Measurements from ENCODE around the gene KCNMA1. TPM values are rescaled to one million over a fixed set of nuclear protein-coding genes. Genes with fewer than 3 reads are reported as not detected.
"Not testable (repeated sequence)": the region's sequence is repeated elsewhere in the genome, so short reads cannot be mapped to it uniquely, and the experiment has no call there.

The KCNMA1 gene
- total and polyA plus RNA-seq, 10 of the 15 experiments (the other 5 are each of a cell fraction or from before 2014, with no cell fraction given) = 8.5 to 77.0 (median 21.3) TPM

GRCh38 chr10:77685432-77685831 lies 47.8 kb upstream of the KCNMA1 start (continued):
- TF ChIP-seq SKIL (IDR thresholded peaks at IDR 0.05; ENCODE audit: low read depth, poor library complexity, severe bottlenecking) = no peak

GRCh38 chr10:77683088-77683432 lies 45.5 kb upstream of the KCNMA1 start:
- H3K36me3 ChIP-seq (ENCODE audit: control insufficient read depth in 2 of 2, insufficient read depth in 2 of 2, low read length in 1 of 2); BruUV-seq (replicated peaks); FAIRE-seq; H4K20me1 ChIP-seq (ENCODE audit: control insufficient read depth, insufficient read depth); H3K27me3 ChIP-seq (replicated peaks in 1 of 2; ENCODE audit: control insufficient read depth in 2 of 2, insufficient read depth in 2 of 2, low read length in 1 of 2); H3K79me2 ChIP-seq (ENCODE audit: control insufficient read depth, insufficient read depth, low read length); in situ Hi-C loops (cut with MboI); DNase-seq (ENCODE audit: low read depth, low spot score); H3K9me3 ChIP-seq (replicated peaks; ENCODE audit: control insufficient read depth, insufficient read depth, low read length); H3K4me3 ChIP-seq; H3K9ac ChIP-seq (ENCODE audit: control insufficient read depth, insufficient read depth, low read length); H2AFZ ChIP-seq (ENCODE audit: control insufficient read depth, low read depth, low read length): not testable (repeated sequence)
- CTCF ChIA-PET = interaction anchor here (0.6 to 2.1 kb wide), 5 partner anchors 16 to 72 kb away, joined by 3 to 11 read pairs (median 4); no protein-coding TSS in a partner anchor
- ATAC-seq = peak; percentile 59
- Histone ChIP-seq H3K4me1 (ENCODE audit: control insufficient read depth, insufficient read depth, low read length) (peaks cover 49% of the 10 kb centered on the region), H3K4me2 (ENCODE audit: control insufficient read depth, insufficient read depth) (peak overlapping the region; percentile 68), H3K27ac (ENCODE audit: control insufficient read depth, insufficient read depth) (peak overlapping the region; percentile 74)
- 4% methylated on average over 8 of the region's 8 CpGs for WGBS (ENCODE audit: insufficient coverage, insufficient replicate concordance, low lambda C conversion rate, missing lambda C conversion rate)
- SMC1A ChIA-PET (ENCODE audit: uncharacterized antibody, unreplicated experiment) = interaction anchor here (0.9 to 3.0 kb wide), 6 partner anchors 11 to 28 kb away, joined by 4 to 13 read pairs (median 8); no protein-coding TSS in a partner anchor
- RAD21 ChIA-PET (ENCODE audit: unreplicated experiment) = interaction anchor here (1.1 to 2.5 kb wide), 5 partner anchors 17 to 36 kb away, joined by 3 to 12 read pairs (median 6); no protein-coding TSS in a partner anchor
- POLR2A ChIA-PET = interaction anchor here (0.8 to 2.3 kb wide), 3 partner anchors 11 to 26 kb away, joined by 5 to 8 read pairs (median 7); no protein-coding TSS in a partner anchor
- intact Hi-C loops (cut with micrococcal nuclease; ENCODE audit: unreplicated experiment) = loop anchor here (2.0 kb wide), 2 partner anchors 16 to 34 kb away; no protein-coding TSS in a partner anchor
- TF ChIP-seq CREM (IDR thresholded peaks at IDR 0.05; ENCODE audit: low read depth) = 0 out of 2 replicates have a peak, but pooled peaks have one; percentile 33
- TF ChIP-seq SMAD1 (IDR thresholded peaks at IDR 0.05; ENCODE audit: low read depth, partially characterized antibody) = peak; percentile 94
- peak; percentile 54; the same call in 1 of the 2 replicates for TF ChIP-seq ZNF687 (IDR thresholded peaks at IDR 0.05)
- 0 out of 2 replicates have a peak, but pooled peaks have one; percentile 56 for TF ChIP-seq MEF2A (IDR thresholded peaks at IDR 0.05; ENCODE audit: insufficient read depth, low read depth, low read length)
- peak in 1 of 2 experiments; percentile 52; a peak in 1 of 4 replicates for TF ChIP-seq BHLHE40 (IDR thresholded peaks at IDR 0.05; ENCODE audit: borderline replicate concordance in 1 of 2, low read depth in 2 of 2, low read length in 1 of 2)
- peak; percentile 72; the same call in 1 of the 2 replicates for TF ChIP-seq RELB (IDR thresholded peaks at IDR 0.05; ENCODE audit: low read depth)
- TF ChIP-seq ATF7 (IDR thresholded peaks at IDR 0.05; ENCODE audit: low read depth) = peak; percentile 34; the same call in 1 of the 2 replicates
- TF ChIP-seq RCOR1 (conservative IDR thresholded peaks at IDR 0.05; ENCODE audit: low read depth, low read length) = 0 out of 2 replicates have a peak, but pooled peaks have one; percentile 37
- TF ChIP-seq MTA2 (IDR thresholded peaks at IDR 0.05; ENCODE audit: low read depth) = peak; percentile 63; the same call in 1 of the 2 replicates
- 0 out of 2 replicates have a peak, but pooled peaks have one; percentile 39 for TF ChIP-seq IKZF1 (conservative IDR thresholded peaks at IDR 0.05)
- peak; percentile 56; the same call in 1 of the 2 replicates for TF ChIP-seq JUNB (IDR thresholded peaks at IDR 0.05)
- TF ChIP-seq TCF3 (IDR thresholded peaks at IDR 0.05; ENCODE audit: borderline replicate concordance, insufficient read depth, low read depth, low read length) = 0 out of 2 replicates have a peak, but pooled peaks have one; percentile 43
- TF ChIP-seq TBL1XR1 (IDR thresholded peaks at IDR 0.05; ENCODE audit: low read depth, low read length) = 0 out of 2 replicates have a peak, but pooled peaks have one; percentile 60
